HG02759 (cell line): ENCODE measurements around the gene COQ4.

ENCODE experiments used
- ATAC-seq: cut with Tn5 transposase; IDR thresholded peaks from one replicate; pipeline ENCODE4 v1.9.1; 2021; ENCODE audit warnings: mild to moderate bottlenecking, moderate library complexity; ENCODE audit not compliant: unreplicated experiment

COQ4 gene

GRCh38 chr9:128340691-128341434 is 18.2 kb downstream of the COQ4 start:
- peak; percentile 1 for ATAC-seq

GRCh38 chr9:128341435-128341849 is 18.8 kb downstream of the COQ4 start:
- ATAC-seq = no peak

- ATAC-seq = no peak
These were observed 20.5 kb downstream of the COQ4 start for GRCh38 chr9:128342971-128343680.

GRCh38 chr9:128343855-128344254 is 21.2 kb downstream of the COQ4 start:
- ATAC-seq = no peak

GRCh38 chr9:128344931-128345605 is 22.4 kb downstream of the COQ4 start:
- no peak for ATAC-seq

GRCh38 chr9:128349125-128349524 is 26.5 kb downstream of the COQ4 start:
- ATAC-seq = no peak

- ATAC-seq = no peak
These were observed 27.1 kb downstream of the COQ4 start for GRCh38 chr9:128349772-128350171.

- no peak for ATAC-seq
These were observed 32.8 kb downstream of the COQ4 start for GRCh38 chr9:128355451-128355850.

- no peak for ATAC-seq
These were observed 35.5 kb downstream of the COQ4 start for GRCh38 chr9:128358090-128358489.

GRCh38 chr9:128358861-128359260 is 36.2 kb downstream of the COQ4 start:
- no peak for ATAC-seq

GRCh38 chr9:128360826-128361225 is 38.2 kb downstream of the COQ4 start:
- ATAC-seq = no peak

GRCh38 chr9:128361296-128361985 is 38.8 kb downstream of the COQ4 start:
- ATAC-seq = no peak

GRCh38 chr9:128361986-128362646 is 39.5 kb downstream of the COQ4 start:
- peak; percentile 81 for ATAC-seq

GRCh38 chr9:128362774-128363173 is 40.1 kb downstream of the COQ4 start:
- ATAC-seq = no peak

- no peak for ATAC-seq
These were observed 42.9 kb downstream of the COQ4 start for GRCh38 chr9:128365525-128365924.

GRCh38 chr9:128369024-128369706 is 46.5 kb downstream of the COQ4 start:
- no peak for ATAC-seq

GRCh38 chr9:128370367-128370751 is 47.7 kb downstream of the COQ4 start:
- no peak for ATAC-seq

GRCh38 chr9:128370752-128371629 is 48.4 kb downstream of the COQ4 start, which contains the start of gene URM1:
URM1 (plus strand) TSS chr9:128371374; CDS start chr9:128371381, 7 bp downstream.
- ATAC-seq = peak; percentile 94

- no peak for ATAC-seq
These were observed 49.0 kb downstream of the COQ4 start for GRCh38 chr9:128371630-128372117.
